Naive thymus-derived CD4-positive, alpha-beta T cell (primary cell): ENCODE measurements around the gene VPS13D. TPM values are rescaled to one million over a fixed set of nuclear protein-coding genes. Genes with fewer than 3 reads are reported as not detected.

Experiments used
- ATAC-seq: fragments of 150-1000 bp; cut with Tn5 transposase; 2 replicates; pipeline ENCODE4 v1.10.0; 2021; ENCODE audit warnings: mild to moderate bottlenecking, moderate library complexity
- CTCF ChIA-PET: fragments of 350-600 bp; sonication (Branson Sonifier 250); formaldehyde crosslinking; loops from one replicate; lab custom pipeline; 2021; ENCODE audit warnings: antibody characterized with exemption; lab: Charles Lee
- POLR2A ChIA-PET: fragments of 350-600 bp; sonication (Branson Sonifier 250); formaldehyde crosslinking; loops from one replicate; lab custom pipeline; 2021; ENCODE audit warnings: antibody characterized with exemption, inconsistent platforms; lab: Charles Lee
- DNase-seq, 9 donors: peaks; one replicate each; pipeline versions ENCODE4 v3.0.0 to v3.0.0-alpha.2; 2020 to 2022; ENCODE audit warnings: mixed read lengths in 1 of 9
- H3K27ac ChIP-seq: one replicate; pipeline ENCODE4 v1.7.0; 2013; ENCODE audit warnings: mild to moderate bottlenecking, low read depth, low read length, moderate library complexity
- H3K27me3 ChIP-seq, 2 donors: one replicate each; pipeline ENCODE4 v1.7.0; 2013; ENCODE audit warnings: low read length in 2 of 2, mild to moderate bottlenecking in 2 of 2, moderate library complexity in 2 of 2; ENCODE audit not compliant: control insufficient read depth in 2 of 2, insufficient read depth in 2 of 2
- H3K36me3 ChIP-seq, 3 experiments: 1 replicate in 2 of 3; 2 replicates in 1 of 3; pipeline ENCODE4 v1.7.0; 2013; ENCODE audit warnings: low read length in 3 of 3, mild to moderate bottlenecking in 3 of 3, moderate library complexity in 1 of 3; ENCODE audit not compliant: insufficient read depth in 3 of 3, control insufficient read depth in 2 of 3
- H3K4me1 ChIP-seq, 2 donors: one replicate each; pipeline ENCODE4 v1.7.0; 2013; ENCODE audit warnings: low read length in 2 of 2, mild to moderate bottlenecking in 2 of 2, moderate library complexity in 1 of 2; ENCODE audit not compliant: control insufficient read depth in 2 of 2, insufficient read depth in 2 of 2
- H3K4me3 ChIP-seq: 2 replicates; pipeline ENCODE4 v1.7.0; 2013; ENCODE audit warnings: mild to moderate bottlenecking, low read length
- H3K9me3 ChIP-seq, 3 experiments: 1 replicate in 2 of 3; 2 replicates in 1 of 3; pipeline ENCODE4 v1.7.0; 2013; ENCODE audit warnings: low read length in 3 of 3; ENCODE audit not compliant: control insufficient read depth in 2 of 3
- H3K27ac Mint-ChIP-seq, 9 donors: one replicate each; pipeline ENCODE4 v1.8.0; 2020 to 2022; ENCODE audit warnings: mixed read lengths in 9 of 9, mild to moderate bottlenecking in 8 of 9, moderate library complexity in 5 of 9, inconsistent platforms in 2 of 9
- H3K27me3 Mint-ChIP-seq, 5 donors: one replicate each; pipeline ENCODE4 v1.8.0; 2021 to 2022; ENCODE audit warnings: mixed read lengths in 5 of 5, mild to moderate bottlenecking in 1 of 5
- H3K36me3 Mint-ChIP-seq, 5 donors: one replicate each; pipeline ENCODE4 v1.8.0; 2020 to 2022; ENCODE audit warnings: mixed read lengths in 5 of 5, mild to moderate bottlenecking in 3 of 5, inconsistent platforms in 1 of 5
- H3K4me1 Mint-ChIP-seq, 7 donors: one replicate each; pipeline ENCODE4 v1.8.0; 2020 to 2022; ENCODE audit warnings: mixed read lengths in 7 of 7, mild to moderate bottlenecking in 3 of 7, inconsistent platforms in 1 of 7
- H3K4me3 Mint-ChIP-seq, 10 donors: one replicate each; pipeline ENCODE4 v1.8.0; 2020 to 2022; ENCODE audit warnings: mild to moderate bottlenecking in 10 of 10, mixed read lengths in 10 of 10, moderate library complexity in 6 of 10, inconsistent platforms in 2 of 10
- H3K9me3 Mint-ChIP-seq, 11 donors: one replicate each; pipeline ENCODE4 v1.8.0; 2020 to 2022; ENCODE audit warnings: mixed read lengths in 11 of 11, mild to moderate bottlenecking in 4 of 11, inconsistent platforms in 1 of 11, moderate library complexity in 1 of 11
- intact Hi-C, 2 donors: fragments of 100-400 bp; cut with micrococcal nuclease; formaldehyde crosslinking; loops; one replicate each; pipeline ENCODE4 v1.15.1; 2023
- polyA plus RNA-seq, 2 donors: library from polyadenylated mRNA; unstranded; fragments of 300-500 nt; fragmentation: Illumina TruSeq; gene quantifications; one replicate each; pipeline ENCODE4 v1.2.3, GENCODE V29; 2021
- total RNA-seq, 6 experiments: library from RNA in 5 of 6; stranded (reverse) in 5 of 6; gene quantifications; 1 replicate in 5 of 6; 2 replicates in 1 of 6; pipeline ENCODE4 v1.2.3 and lab custom pipeline; 2021 to 2026

Gene VPS13D
- total and polyA plus RNA-seq, 7 experiments from 2014 or later: 6.5 to 94.4 (median 73.2) TPM

DNA sequence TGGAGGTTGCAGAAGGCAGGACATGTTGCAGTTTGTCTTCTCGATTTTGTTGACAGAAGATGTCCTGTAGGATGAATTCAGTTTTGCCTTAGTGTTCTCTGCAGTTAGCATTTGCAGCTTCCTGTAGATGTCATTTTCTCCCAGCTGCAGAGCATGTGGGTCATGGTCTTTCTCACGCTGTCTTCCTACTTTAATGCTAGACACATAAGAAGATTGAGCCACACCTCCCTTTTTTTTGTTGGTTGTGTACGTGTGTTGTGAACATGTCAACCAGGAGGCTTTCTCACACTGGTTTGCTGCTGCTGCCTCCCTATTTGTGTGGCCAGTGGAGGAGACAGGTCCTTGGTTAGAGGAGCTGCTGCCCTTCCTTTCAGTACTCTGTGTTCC is 110.7 kb downstream of the VPS13D start:
- intact Hi-C loops: loop anchor here in 1 of 2 donors (5.0 kb wide), 1 partner anchor 107 kb away; no protein-coding TSS in a partner anchor
- Mint-ChIP-seq H3K4me1 (peaks cover 36 to 68% (median 58%) of the 10 kb centered on the region in 7 donors), H3K27me3 (no peaks in the 10 kb centered on the region), H3K4me3 (peak overlapping the region in 2 of 10 donors; percentile 16 to 29), H3K9me3 (no peaks in the 10 kb centered on the region), H3K36me3 (peaks cover 16 to 50% (median 31%) of the 10 kb centered on the region in 5 donors), H3K27ac (peak overlapping the region in 8 of 9 donors; percentile 28 to 81 (median 52))
- DNase-seq (peak in 1 of 9 donors; percentile 10), ATAC-seq (no peak)
- Histone ChIP-seq H3K27me3 (no peaks in the 10 kb centered on the region), H3K9me3 (no peaks in the 10 kb centered on the region), H3K4me1 (peaks cover 13 to 35% of the 10 kb centered on the region in 2 donors), H3K4me3 (no peak overlapping the region), H3K27ac (peak overlapping the region; percentile 28), H3K36me3 (peaks cover 0 to 15% (median 4%) of the 10 kb centered on the region in 3 experiments)
- ChIA-PET CTCF (no interaction called here), POLR2A (interaction anchor here (1.0 kb wide), 1 partner anchor 58 kb away, joined by 4 read pairs; no protein-coding TSS in a partner anchor)

DNA sequence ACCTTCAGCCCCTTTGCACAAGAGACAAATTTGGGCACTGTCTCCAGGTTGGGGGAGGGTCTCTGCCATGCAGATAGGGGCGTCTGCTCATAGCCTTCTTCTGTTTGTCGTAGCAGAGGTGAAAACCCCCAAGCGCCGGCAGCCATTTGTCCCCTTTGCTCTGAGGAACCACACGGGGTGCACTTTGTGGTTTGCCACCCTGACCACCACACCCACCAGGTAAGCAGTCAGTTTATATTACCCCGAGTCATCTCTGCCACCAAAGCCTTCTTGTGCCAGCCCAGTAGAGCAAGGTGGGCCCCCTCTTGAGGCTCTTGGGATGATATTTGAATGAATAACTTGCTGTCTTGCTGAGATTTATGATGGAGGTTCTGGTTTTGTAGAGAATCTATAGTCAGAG is 111.8 kb downstream of the VPS13D start:
- Mint-ChIP-seq H3K36me3 (peaks cover 7 to 51% (median 21%) of the 10 kb centered on the region in 5 donors), H3K4me1 (peaks cover 45 to 79% (median 69%) of the 10 kb centered on the region in 7 donors), H3K9me3 (no peaks in the 10 kb centered on the region), H3K27me3 (no peaks in the 10 kb centered on the region), H3K4me3 (no peak overlapping the region), H3K27ac (peak overlapping the region in 8 of 9 donors; percentile 50 to 81 (median 66))
- intact Hi-C loops: loop anchor here in 1 of 2 donors (5.0 kb wide), 1 partner anchor 106 kb away; no protein-coding TSS in a partner anchor
- no peak for DNase-seq
- no peak overlapping the region for H3K27ac ChIP-seq
- peaks cover 17 to 42% of the 10 kb centered on the region in 2 donors for H3K4me1 ChIP-seq
- POLR2A ChIA-PET: no interaction called here
- CTCF ChIA-PET: interaction anchor here (1.0 kb wide), 1 partner anchor 119 kb away, joined by 3 read pairs; no protein-coding TSS in a partner anchor
- H3K4me3 ChIP-seq: no peak overlapping the region
- ATAC-seq: no peak
- no peaks in the 10 kb centered on the region for H3K27me3 ChIP-seq
- peaks cover 0 to 5% (median 2%) of the 10 kb centered on the region in 3 experiments for H3K36me3 ChIP-seq
- H3K9me3 ChIP-seq: no peaks in the 10 kb centered on the region

DNA sequence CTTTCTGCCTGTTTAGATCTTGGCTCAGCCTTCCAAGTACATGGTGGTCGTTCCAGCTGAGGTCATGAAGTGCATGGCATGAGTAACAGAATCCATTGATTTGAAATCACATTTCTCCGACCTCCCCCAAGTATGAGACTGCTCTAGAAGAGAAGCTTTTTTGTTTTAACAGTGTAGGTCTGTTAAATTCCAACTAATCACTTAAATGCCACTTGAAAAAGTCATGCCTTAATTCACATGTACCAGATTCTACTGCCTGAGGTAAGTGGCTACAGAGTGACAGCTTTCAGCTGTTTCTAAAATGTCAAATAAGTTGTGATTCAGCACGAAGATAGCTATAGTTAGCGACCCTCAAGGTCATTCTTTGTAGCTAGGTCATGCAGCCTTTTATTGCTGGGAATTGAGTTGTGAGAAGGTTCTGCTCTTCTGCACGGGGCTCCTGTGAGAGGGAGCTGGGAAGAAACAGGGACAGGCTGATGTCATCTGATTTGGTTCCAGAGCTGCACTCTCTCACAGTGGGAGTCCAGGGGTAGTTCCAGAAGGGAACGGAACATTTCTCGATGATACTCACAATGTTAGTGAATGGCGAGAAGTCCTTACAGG is 112.7 kb downstream of the VPS13D start:
- H3K36me3 ChIP-seq: peaks cover 0 to 5% (median 4%) of the 10 kb centered on the region in 3 experiments
- H3K27ac ChIP-seq: no peak overlapping the region
- no peak for DNase-seq
- H3K27me3 Mint-ChIP-seq: no peaks in the 10 kb centered on the region
- no peak overlapping the region for H3K4me3 ChIP-seq
- H3K36me3 Mint-ChIP-seq: peaks cover 7 to 55% (median 20%) of the 10 kb centered on the region in 5 donors
- H3K9me3 ChIP-seq: no peaks in the 10 kb centered on the region
- peak overlapping the region in 8 of 9 donors; percentile 50 to 81 (median 68) for H3K27ac Mint-ChIP-seq
- no peak overlapping the region for H3K4me3 Mint-ChIP-seq
- peaks cover 46 to 81% (median 70%) of the 10 kb centered on the region in 7 donors for H3K4me1 Mint-ChIP-seq
- no peaks in the 10 kb centered on the region for H3K9me3 Mint-ChIP-seq
- no peak for ATAC-seq
- no peaks in the 10 kb centered on the region for H3K27me3 ChIP-seq
- intact Hi-C loops: loop anchor here in 1 of 2 donors (5.0 kb wide), 1 partner anchor 105 kb away; no protein-coding TSS in a partner anchor
- CTCF ChIA-PET: no interaction called here
- peaks cover 17 to 42% of the 10 kb centered on the region in 2 donors for H3K4me1 ChIP-seq
- POLR2A ChIA-PET: no interaction called here

DNA sequence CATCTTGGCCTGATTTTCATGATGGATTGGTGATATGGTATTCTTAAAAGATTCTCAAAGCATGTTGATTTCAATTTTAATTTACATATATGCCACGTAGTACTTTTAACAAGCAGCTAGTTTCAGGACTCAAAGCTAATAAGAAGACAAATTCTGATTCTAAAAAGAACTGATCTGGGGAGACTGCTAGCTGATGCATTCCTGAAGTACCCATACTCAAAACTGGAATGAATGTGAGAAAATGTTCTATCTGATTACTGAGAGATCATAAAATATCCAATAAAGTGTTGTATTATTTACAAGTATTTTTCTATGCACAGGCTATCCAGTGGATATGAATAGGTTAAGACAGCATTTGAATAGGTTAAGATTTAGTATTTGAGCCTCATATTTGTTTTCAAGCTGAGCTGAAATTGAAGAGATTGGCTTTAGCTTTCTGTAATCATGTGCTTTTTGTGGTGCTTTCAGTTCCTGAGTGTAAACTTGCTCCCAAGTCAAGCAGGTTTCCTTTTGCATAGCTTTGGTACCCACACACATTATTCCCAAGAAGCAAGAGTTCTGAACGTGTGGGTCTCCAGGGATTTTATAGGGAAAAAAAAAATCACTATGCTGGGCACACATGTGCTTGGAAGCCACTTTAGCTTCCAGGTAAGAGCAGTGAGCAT is 114.1 kb downstream of the VPS13D start:
- H3K4me3 ChIP-seq: no peak overlapping the region
- DNase-seq: no peak
- intact Hi-C loops: loop anchor here in 1 of 2 donors (2.0 to 5.0 kb wide), 2 partner anchors 41 to 103 kb away; no protein-coding TSS in a partner anchor

DNA sequence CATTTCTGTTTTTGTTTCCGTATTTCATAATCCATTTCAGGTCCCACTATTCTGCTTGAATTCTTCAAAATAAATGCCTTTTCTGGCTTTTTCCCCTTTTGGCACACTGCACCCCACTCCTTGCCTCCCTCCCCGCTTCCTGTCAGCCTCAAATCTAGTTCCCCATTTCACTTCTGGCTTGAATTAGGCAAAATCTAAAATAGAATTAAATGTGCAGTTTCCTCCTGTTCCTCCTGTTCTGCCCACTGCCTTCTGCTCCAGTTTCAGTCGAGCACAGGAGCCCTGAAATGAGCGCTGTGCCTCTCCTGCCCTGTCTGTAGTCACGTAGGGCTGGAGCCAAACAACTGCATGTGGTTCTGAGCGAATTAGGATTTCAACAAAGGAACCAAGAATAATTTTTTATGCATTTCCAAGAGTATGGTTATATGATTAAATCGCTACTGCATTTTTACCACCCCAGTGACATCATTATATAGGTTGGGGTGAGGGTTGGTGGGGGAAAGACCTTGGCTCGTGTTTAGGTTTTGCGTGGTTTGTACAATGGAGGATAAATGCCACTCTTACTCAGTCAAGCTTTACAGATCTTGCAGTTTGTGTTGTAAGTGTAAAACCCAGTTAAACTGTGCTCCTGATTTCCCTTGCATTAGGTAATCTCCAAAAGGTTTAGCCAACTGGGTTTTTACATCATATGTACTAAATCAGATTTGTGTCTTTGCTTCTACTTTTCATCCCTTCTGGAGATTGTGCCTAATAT is 114.9 kb downstream of the VPS13D start:
- peaks cover 0 to 2% (median 0%) of the 10 kb centered on the region in 11 donors for H3K9me3 Mint-ChIP-seq
- ATAC-seq (peak; percentile 56), DNase-seq (peak in 6 of 9 donors; percentile 1 to 31 (median 8))
- peaks cover 17 to 38% of the 10 kb centered on the region in 2 donors for H3K4me1 ChIP-seq
- H3K4me3 ChIP-seq: peak overlapping the region; percentile 22
- peak overlapping the region; percentile 72 to 87 (median 82) for H3K4me3 Mint-ChIP-seq
- H3K4me1 Mint-ChIP-seq: peaks cover 46 to 64% (median 63%) of the 10 kb centered on the region in 7 donors
- H3K27me3 ChIP-seq: no peaks in the 10 kb centered on the region
- peaks cover 1 to 13% (median 12%) of the 10 kb centered on the region in 3 experiments for H3K36me3 ChIP-seq
- intact Hi-C loops: loop anchor here in 1 of 2 donors (1.0 to 5.0 kb wide), 3 partner anchors 40 to 274 kb away; partner anchors contain the start of gene DHRS3
- H3K36me3 Mint-ChIP-seq: peaks cover 7 to 62% (median 32%) of the 10 kb centered on the region in 5 donors
- POLR2A ChIA-PET: interaction anchor here (1.0 to 1.7 kb wide), 4 partner anchors 110 to 233 kb away, joined by 3 to 4 read pairs (median 3); no protein-coding TSS in a partner anchor
- no peaks in the 10 kb centered on the region for H3K9me3 ChIP-seq
- CTCF ChIA-PET: interaction anchor here (0.7 to 1.0 kb wide), 5 partner anchors 100 to 276 kb away, joined by 3 read pairs; no protein-coding TSS in a partner anchor
- peak overlapping the region; percentile 90 to 98 (median 95) for H3K27ac Mint-ChIP-seq
- H3K27ac ChIP-seq: peak overlapping the region; percentile 64
- no peaks in the 10 kb centered on the region for H3K27me3 Mint-ChIP-seq

More for the DNA sequence above, 114.1 kb downstream of the VPS13D start:
- H3K27ac ChIP-seq: peak overlapping the region; percentile 64
- Mint-ChIP-seq H3K36me3 (peaks cover 7 to 58% (median 24%) of the 10 kb centered on the region in 5 donors), H3K27me3 (no peaks in the 10 kb centered on the region), H3K4me3 (peak overlapping the region in 7 of 10 donors; percentile 2 to 83 (median 81)), H3K4me1 (peaks cover 46 to 72% (median 70%) of the 10 kb centered on the region in 7 donors), H3K9me3 (no peaks in the 10 kb centered on the region), H3K27ac (peak overlapping the region in 8 of 9 donors; percentile 20 to 98 (median 92))
- H3K27me3 ChIP-seq: no peaks in the 10 kb centered on the region
- no peaks in the 10 kb centered on the region for H3K9me3 ChIP-seq
- CTCF ChIA-PET: interaction anchor here (0.7 to 1.1 kb wide), 2 partner anchors 11 to 276 kb away, joined by 3 to 4 read pairs; no protein-coding TSS in a partner anchor
- H3K36me3 ChIP-seq: peaks cover 0 to 8% (median 4%) of the 10 kb centered on the region in 3 experiments
- POLR2A ChIA-PET: interaction anchor here (1.2 to 1.7 kb wide), 2 partner anchors 166 to 234 kb away, joined by 3 read pairs; no protein-coding TSS in a partner anchor
- peaks cover 17 to 42% of the 10 kb centered on the region in 2 donors for H3K4me1 ChIP-seq
- no peak for ATAC-seq
